GM21381 (cell line): ENCODE data around the gene MRTFB.

ENCODE experiments used
- ATAC-seq: cut with Tn5 transposase; IDR thresholded peaks from one replicate; pipeline ENCODE4 v1.9.1; 2021; ENCODE audit warnings: mild to moderate bottlenecking, moderate library complexity; ENCODE audit not compliant: unreplicated experiment

The MRTFB gene

GRCh38 chr16:14061732-14062259, 9.3 kb upstream of the MRTFB start:
- ATAC-seq, result no peak

- no peak for ATAC-seq
These were observed 8.9 kb upstream of the MRTFB start for GRCh38 chr16:14062261-14062660.

- ATAC-seq, result no peak
These were observed 7.2 kb upstream of the MRTFB start for GRCh38 chr16:14063618-14064581.

- ATAC-seq, result no peak
These were observed 1.3 kb upstream of the MRTFB start for GRCh38 chr16:14069818-14070217.

- no peak for ATAC-seq
These were observed 603 bp upstream of the MRTFB start for GRCh38 chr16:14070555-14070876.

- ATAC-seq, result no peak
These were observed 605 bp downstream of the MRTFB start for GRCh38 chr16:14071576-14072271.

- ATAC-seq, result no peak
These were observed 1.2 kb downstream of the MRTFB start for GRCh38 chr16:14072360-14072759.

- ATAC-seq, result no peak
These were observed 3.4 kb downstream of the MRTFB start for GRCh38 chr16:14074544-14074943.

- no peak for ATAC-seq
These were observed 6.8 kb downstream of the MRTFB start for GRCh38 chr16:14077918-14078317.

GRCh38 chr16:14086477-14086876, 15.4 kb downstream of the MRTFB start:
- no peak for ATAC-seq

GRCh38 chr16:14087181-14087580, 16.1 kb downstream of the MRTFB start:
- no peak for ATAC-seq

- no peak for ATAC-seq
These were observed 16.6 kb downstream of the MRTFB start for GRCh38 chr16:14087590-14088154.

GRCh38 chr16:14088155-14088753, 17.1 kb downstream of the MRTFB start:
- no peak for ATAC-seq

- ATAC-seq, result no peak
These were observed 18.2 kb downstream of the MRTFB start for GRCh38 chr16:14089283-14089823.

- ATAC-seq, result no peak
These were observed 21.4 kb downstream of the MRTFB start for GRCh38 chr16:14092561-14092960.

GRCh38 chr16:14095883-14096551, 24.9 kb downstream of the MRTFB start:
- ATAC-seq, result no peak

- ATAC-seq, result no peak
These were observed 26.3 kb downstream of the MRTFB start for GRCh38 chr16:14097182-14097959.

GRCh38 chr16:14098081-14098480, 27.0 kb downstream of the MRTFB start:
- ATAC-seq, result no peak

- no peak for ATAC-seq
These were observed 29.7 kb downstream of the MRTFB start for GRCh38 chr16:14100825-14101224.

GRCh38 chr16:14101415-14101814, 30.3 kb downstream of the MRTFB start:
- peak; percentile 68 for ATAC-seq
